H9 (cell line): Measurements from ENCODE around the gene KCNC2. TPM values are rescaled to one million over a fixed set of nuclear protein-coding genes. Genes with fewer than 3 reads are reported as not detected.

ENCODE experiments used
- DNase-seq: peaks from one replicate; pipeline ENCODE4 v3.0.0-alpha.2; 2017
- H2AFZ ChIP-seq: one replicate; pipeline ENCODE4 v1.6.1; 2013; ENCODE audit warnings: mild to moderate bottlenecking, low read length, control low read depth, moderate library complexity
- H2AK5ac ChIP-seq: 2 replicates; pipeline ENCODE4 v1.6.1; 2013; ENCODE audit warnings: low read length, control low read depth, mixed read lengths; ENCODE audit not compliant: insufficient read length
- H2BK120ac ChIP-seq: one replicate; pipeline ENCODE4 v1.6.1; 2013; ENCODE audit warnings: low read depth, mild to moderate bottlenecking, low read length, control low read depth, inconsistent platforms; ENCODE audit not compliant: poor library complexity, severe bottlenecking
- H2BK12ac ChIP-seq: 2 replicates; pipeline ENCODE4 v1.6.1; 2013; ENCODE audit warnings: low read length, control low read depth, mixed read lengths, low read depth; ENCODE audit not compliant: insufficient read length
- H2BK15ac ChIP-seq: 2 replicates; pipeline ENCODE4 v1.6.1; 2013; ENCODE audit warnings: low read depth, low read length, control low read depth
- H2BK20ac ChIP-seq: one replicate; pipeline ENCODE4 v1.6.1; 2013; ENCODE audit warnings: low read depth, mild to moderate bottlenecking, low read length, control low read depth, inconsistent platforms; ENCODE audit not compliant: poor library complexity, severe bottlenecking
- H2BK5ac ChIP-seq: 2 replicates; pipeline ENCODE4 v1.6.1; 2013; ENCODE audit warnings: low read length, control low read depth, mixed read lengths; ENCODE audit not compliant: insufficient read length
- H3K14ac ChIP-seq: 2 replicates; pipeline ENCODE4 v1.6.1; 2013; ENCODE audit warnings: low read length, control low read depth; ENCODE audit not compliant: insufficient read depth
- H3K18ac ChIP-seq: 2 replicates; pipeline ENCODE4 v1.6.1; 2013; ENCODE audit warnings: low read depth, mild to moderate bottlenecking, mixed read lengths, low read length, control low read depth; ENCODE audit not compliant: insufficient read length
- H3K23ac ChIP-seq: 2 replicates; pipeline ENCODE4 v1.6.1; 2013; ENCODE audit warnings: low read length, control low read depth, mixed read lengths, low read depth; ENCODE audit not compliant: insufficient read length
- H3K23me2 ChIP-seq: 2 replicates; pipeline ENCODE4 v1.6.1; 2013; ENCODE audit warnings: low read depth, mild to moderate bottlenecking, mixed read lengths, low read length, control low read depth; ENCODE audit not compliant: insufficient read length, poor library complexity, severe bottlenecking
- H3K27ac ChIP-seq: 2 replicates; pipeline ENCODE4 v1.5.1; 2013; ENCODE audit warnings: low read length, control low read depth, mixed read lengths, low read depth; ENCODE audit not compliant: insufficient read length
- H3K27me3 ChIP-seq: 2 replicates; pipeline ENCODE4 v1.6.1; 2013; ENCODE audit warnings: low read length, control low read depth, inconsistent platforms; ENCODE audit not compliant: insufficient read depth
- H3K4ac ChIP-seq: 2 replicates; pipeline ENCODE4 v1.6.1; 2013; ENCODE audit warnings: low read depth, mild to moderate bottlenecking, control low read depth, inconsistent platforms, low read length, moderate library complexity
- H3K4me1 ChIP-seq: 2 replicates; pipeline ENCODE4 v1.6.1; 2013; ENCODE audit warnings: low read length, control low read depth, inconsistent platforms; ENCODE audit not compliant: insufficient read depth
- H3K4me2 ChIP-seq: 2 replicates; pipeline ENCODE4 v1.6.1; 2013; ENCODE audit warnings: low read length, control low read depth, mixed read lengths; ENCODE audit not compliant: insufficient read length, insufficient read depth
- H3K56ac ChIP-seq: 2 replicates; pipeline ENCODE4 v1.6.1; 2013; ENCODE audit warnings: low read depth, mild to moderate bottlenecking, mixed read lengths, low read length, control low read depth; ENCODE audit not compliant: insufficient read length
- H3K79me1 ChIP-seq: 2 replicates; pipeline ENCODE4 v1.6.1; 2013; ENCODE audit warnings: low read depth, mild to moderate bottlenecking, moderate library complexity, low read length, control low read depth, inconsistent platforms; ENCODE audit not compliant: insufficient read depth, poor library complexity, severe bottlenecking
- H3K79me2 ChIP-seq: 2 replicates; pipeline ENCODE4 v1.6.1; 2013; ENCODE audit warnings: low read length, control low read depth, inconsistent platforms; ENCODE audit not compliant: insufficient read depth
- H3K9ac ChIP-seq: 2 replicates; pipeline ENCODE4 v1.6.1; 2013; ENCODE audit warnings: low read length, control low read depth, mixed read lengths; ENCODE audit not compliant: insufficient read length; ENCODE audit errors: extremely low read depth
- H3K9me3 ChIP-seq: one replicate; pipeline ENCODE4 v1.6.1; 2013; ENCODE audit warnings: low read depth, low read length, inconsistent platforms; ENCODE audit not compliant: control insufficient read depth
- H3T11ph ChIP-seq: one replicate; pipeline ENCODE4 v1.6.1; 2013; ENCODE audit warnings: mild to moderate bottlenecking, low read length, control low read depth, inconsistent platforms
- H4K20me1 ChIP-seq: one replicate; pipeline ENCODE4 v1.6.1; 2013; ENCODE audit not compliant: control insufficient read depth, insufficient read length, insufficient read depth
- H4K5ac ChIP-seq: 2 replicates; pipeline ENCODE4 v1.6.1; 2013; ENCODE audit warnings: low read depth, mild to moderate bottlenecking, mixed read lengths, low read length, control low read depth; ENCODE audit not compliant: insufficient read length
- H4K8ac ChIP-seq: replicated peaks from 2 replicates; pipeline ENCODE4 v1.6.1; 2013; ENCODE audit warnings: low read length, control low read depth, mixed read lengths, low read depth; ENCODE audit not compliant: insufficient read length
- H4K91ac ChIP-seq: 2 replicates; pipeline ENCODE4 v1.6.1; 2013; ENCODE audit warnings: low read depth, mild to moderate bottlenecking, moderate library complexity, mixed read lengths, low read length, control low read depth; ENCODE audit not compliant: insufficient read length
- H3K27ac Mint-ChIP-seq, 3 experiments: 2 replicates in 2 of 3; 3 replicates in 1 of 3; pipeline ENCODE4 v1.8.0; 2020 to 2021; ENCODE audit warnings: mixed read lengths in 3 of 3, mild to moderate bottlenecking in 1 of 3, moderate library complexity in 1 of 3
- H3K27me3 Mint-ChIP-seq: 2 replicates; pipeline ENCODE4 v1.8.0; 2021; ENCODE audit warnings: low read depth, mild to moderate bottlenecking, moderate library complexity, mixed read lengths
- H3K36me3 Mint-ChIP-seq, 3 experiments: 2 replicates in 2 of 3; 3 replicates in 1 of 3; pipeline ENCODE4 v1.8.0; 2020 to 2021; ENCODE audit warnings: low read depth in 3 of 3, mixed read lengths in 3 of 3; ENCODE audit not compliant: insufficient read depth in 1 of 3
- H3K4me1 Mint-ChIP-seq, 2 experiments: 2 replicates each; pipeline ENCODE4 v1.8.0; 2020; ENCODE audit warnings: mixed read lengths in 2 of 2
- H3K4me3 Mint-ChIP-seq, 2 experiments: 2 replicates in 1 of 2; 3 replicates in 1 of 2; pipeline ENCODE4 v1.8.0; 2020 to 2021; ENCODE audit warnings: mild to moderate bottlenecking in 2 of 2, mixed read lengths in 2 of 2, moderate library complexity in 1 of 2
- H3K9me3 Mint-ChIP-seq, 2 experiments: 2 replicates in 1 of 2; 3 replicates in 1 of 2; pipeline ENCODE4 v1.8.0; 2020; ENCODE audit warnings: mild to moderate bottlenecking in 2 of 2, mixed read lengths in 2 of 2, moderate library complexity in 1 of 2
- CTCF ChIP-seq: fragments of 200-600 bp; sonication (generic); conservative IDR thresholded peaks from 3 replicates; pipeline ENCODE4 v1.8.0; 2021; ENCODE audit warnings: antibody characterized with exemption, mild to moderate bottlenecking
- WGBS: extraction: QIAGEN DNeasy Blood & Tissue Kit; methylation state at CpG from one replicate; pipeline ENCODE4 v1.1.7; 2013; ENCODE audit warnings: missing lambda C conversion rate, low lambda C conversion rate, mixed read lengths; ENCODE audit not compliant: insufficient read length; ENCODE audit errors: extremely low coverage; 5-methylcytosine and 5-hydroxymethylcytosine counted together
- total RNA-seq: library from RNA; stranded (reverse); gene quantifications from 2 replicates; pipeline ENCODE4 v1.2.1, GENCODE V29; 2021

KCNC2 gene
- total RNA-seq, 1 experiment from 2014 or later: not detected

- Mint-ChIP-seq H3K36me3 (no peaks in the 10 kb centered on the region), H3K4me1 (no peaks in the 10 kb centered on the region), H3K4me3 (no peak overlapping the region), H3K9me3 (no peaks in the 10 kb centered on the region), H3K27me3 (no peaks in the 10 kb centered on the region), H3K27ac (no peak overlapping the region)
- Histone ChIP-seq H3K4me2 (no peak overlapping the region), H3K79me1 (no peaks in the 10 kb centered on the region), H3K27me3 (no peaks in the 10 kb centered on the region), H3K56ac (no peak overlapping the region), H2BK12ac (no peak overlapping the region), H3K79me2 (no peaks in the 10 kb centered on the region), H2AFZ (no peak overlapping the region), H4K8ac (no peak overlapping the region), H3K4ac (no peak overlapping the region), H3T11ph (no peak overlapping the region), H2AK5ac (no peak overlapping the region), H2BK15ac (no peak overlapping the region), H3K4me1 (no peaks in the 10 kb centered on the region), H4K91ac (no peak overlapping the region), H4K5ac (no peak overlapping the region), H3K23me2 (no peaks in the 10 kb centered on the region), H4K20me1 (no peaks in the 10 kb centered on the region), H3K14ac (no peak overlapping the region), H2BK5ac (no peak overlapping the region), H3K27ac (no peak overlapping the region), H2BK20ac (no peak overlapping the region), H3K23ac (no peak overlapping the region), H3K9me3 (no peaks in the 10 kb centered on the region), H3K9ac (no peak overlapping the region), H3K18ac (no peak overlapping the region), H2BK120ac (no peak overlapping the region)
- WGBS: no CpG with 5 or more reads among the region's 6 CpGs
- TF ChIP-seq CTCF: no peak
- DNase-seq: no peak
Measured at GRCh38 chr12:75103822-75104221, 105.8 kb downstream of the KCNC2 start.
